ENCODE results near the gene BRINP3.

- TF ChIP-seq CTCF (IDR thresholded peaks at IDR 0.05) (no peak), POLR2A (IDR thresholded peaks at IDR 0.05) (no peak)
Observed at GRCh38 chr1:190159146-190159545, 318.5 kb downstream of the BRINP3 start.

Data from adrenal gland (tissue), 5 donors.